Measurements from ENCODE around the gene ARHGAP26. TPM values are rescaled to one million over a fixed set of nuclear protein-coding genes. Genes with fewer than 3 reads are reported as not detected.

ARHGAP26 gene
- total and polyA plus RNA-seq, 4 donors = 1.8 to 16.7 (median 4.1) TPM

DNA sequence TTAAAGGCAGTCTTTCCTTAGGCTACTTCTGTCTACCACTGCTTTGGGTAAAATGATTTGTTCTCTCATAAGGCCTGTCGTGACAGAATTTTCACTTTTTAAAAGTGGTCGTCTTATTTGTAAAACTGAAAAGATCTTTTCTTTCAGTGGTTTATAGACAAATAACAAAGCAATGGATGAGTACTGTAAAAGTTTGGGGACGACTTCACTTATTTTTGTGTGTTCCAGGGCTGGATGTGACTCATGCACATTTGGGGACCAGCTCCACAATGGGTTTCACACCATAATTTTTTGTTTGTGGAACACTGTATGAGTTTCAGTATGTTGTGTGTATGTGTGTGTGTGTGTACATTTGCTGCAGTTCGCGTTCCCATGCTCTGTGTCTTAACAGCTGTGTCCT lies 53.6 kb downstream of the ARHGAP26 start:
- no peak overlapping the region for H3K27ac ChIP-seq (ENCODE audit: low read depth in 1 of 2, low read length in 2 of 2)
- WGBS = 85% methylated on average over 5 of the region's 5 CpGs

DNA sequence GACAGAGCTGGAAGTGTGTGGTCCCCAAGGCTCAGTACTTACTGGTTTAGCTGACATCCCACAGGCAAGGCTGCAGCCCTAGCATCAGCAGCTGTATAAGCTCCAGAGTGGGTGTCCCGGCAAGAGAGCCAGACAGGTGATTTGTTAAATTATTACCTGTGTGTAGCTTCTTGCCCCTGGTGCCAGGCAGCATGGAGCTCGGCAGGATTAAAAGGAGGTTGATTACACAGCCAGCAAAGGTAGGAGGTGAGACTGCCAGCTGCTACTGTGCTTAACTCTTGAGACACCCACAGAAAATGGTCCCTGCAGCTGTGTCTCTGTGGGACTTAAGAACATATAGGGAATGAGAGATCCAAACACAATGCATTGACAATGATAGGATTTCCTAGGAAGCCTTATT lies 54.2 kb downstream of the ARHGAP26 start:
- H3K4me1 ChIP-seq (ENCODE audit: control insufficient read depth in 4 of 4, insufficient read depth in 4 of 4, low read length in 3 of 4) = peaks cover 4 to 36% (median 34%) of the 10 kb centered on the region in 4 donors
- no peak for DNase-seq (ENCODE audit: low spot score)
- WGBS = 36% methylated on average over 2 of the region's 2 CpGs
- no peak overlapping the region for H3K4me3 ChIP-seq (ENCODE audit: low read depth in 1 of 3, low read length in 3 of 3)
- no peak overlapping the region for H3K27ac ChIP-seq (ENCODE audit: low read depth in 1 of 2, low read length in 2 of 2)
- H3K9me3 ChIP-seq (ENCODE audit: control insufficient read depth in 4 of 4, low read length in 3 of 4) = no peaks in the 10 kb centered on the region
- no peak overlapping the region for H3K9ac ChIP-seq (ENCODE audit: low read depth in 1 of 2, low read length in 2 of 2)
- no peaks in the 10 kb centered on the region for H3K36me3 ChIP-seq (ENCODE audit: control insufficient read depth in 4 of 4, insufficient read depth in 3 of 4, low read depth in 1 of 4, low read length in 3 of 4)
- H3K27me3 ChIP-seq (ENCODE audit: control insufficient read depth in 4 of 4, insufficient read depth in 4 of 4, low read length in 3 of 4) = no peaks in the 10 kb centered on the region
- TF ChIP-seq, protein P1, sequence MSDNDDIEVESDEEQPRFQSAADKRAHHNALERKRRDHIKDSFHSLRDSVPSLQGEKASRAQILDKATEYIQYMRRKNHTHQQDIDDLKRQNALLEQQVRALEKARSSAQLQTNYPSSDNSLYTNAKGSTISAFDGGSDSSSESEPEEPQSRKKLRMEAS (IDR thresholded peaks at IDR 0.05) = no peak
- TF ChIP-seq HNF4A (conservative IDR thresholded peaks at IDR 0.05) (no peak), RXRA (IDR thresholded peaks at IDR 0.05) (no peak), GABPA (IDR thresholded peaks at IDR 0.05 in 1 of 2, conservative IDR thresholded peaks at IDR 0.05 in 1 of 2) (no peak), NR2F2 (IDR thresholded peaks at IDR 0.05) (no peak), YY1 (IDR thresholded peaks at IDR 0.05) (no peak)
- TF ChIP-seq, protein P2, sequence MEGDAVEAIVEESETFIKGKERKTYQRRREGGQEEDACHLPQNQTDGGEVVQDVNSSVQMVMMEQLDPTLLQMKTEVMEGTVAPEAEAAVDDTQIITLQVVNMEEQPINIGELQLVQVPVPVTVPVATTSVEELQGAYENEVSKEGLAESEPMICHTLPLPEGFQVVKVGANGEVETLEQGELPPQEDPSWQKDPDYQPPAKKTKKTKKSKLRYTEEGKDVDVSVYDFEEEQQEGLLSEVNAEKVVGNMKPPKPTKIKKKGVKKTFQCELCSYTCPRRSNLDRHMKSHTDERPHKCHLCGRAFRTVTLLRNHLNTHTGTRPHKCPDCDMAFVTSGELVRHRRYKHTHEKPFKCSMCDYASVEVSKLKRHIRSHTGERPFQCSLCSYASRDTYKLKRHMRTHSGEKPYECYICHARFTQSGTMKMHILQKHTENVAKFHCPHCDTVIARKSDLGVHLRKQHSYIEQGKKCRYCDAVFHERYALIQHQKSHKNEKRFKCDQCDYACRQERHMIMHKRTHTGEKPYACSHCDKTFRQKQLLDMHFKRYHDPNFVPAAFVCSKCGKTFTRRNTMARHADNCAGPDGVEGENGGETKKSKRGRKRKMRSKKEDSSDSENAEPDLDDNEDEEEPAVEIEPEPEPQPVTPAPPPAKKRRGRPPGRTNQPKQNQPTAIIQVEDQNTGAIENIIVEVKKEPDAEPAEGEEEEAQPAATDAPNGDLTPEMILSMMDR (IDR thresholded peaks at IDR 0.05; ENCODE audit: low read depth, low read length, missing input control) = no peak
- TF ChIP-seq, protein P3, sequence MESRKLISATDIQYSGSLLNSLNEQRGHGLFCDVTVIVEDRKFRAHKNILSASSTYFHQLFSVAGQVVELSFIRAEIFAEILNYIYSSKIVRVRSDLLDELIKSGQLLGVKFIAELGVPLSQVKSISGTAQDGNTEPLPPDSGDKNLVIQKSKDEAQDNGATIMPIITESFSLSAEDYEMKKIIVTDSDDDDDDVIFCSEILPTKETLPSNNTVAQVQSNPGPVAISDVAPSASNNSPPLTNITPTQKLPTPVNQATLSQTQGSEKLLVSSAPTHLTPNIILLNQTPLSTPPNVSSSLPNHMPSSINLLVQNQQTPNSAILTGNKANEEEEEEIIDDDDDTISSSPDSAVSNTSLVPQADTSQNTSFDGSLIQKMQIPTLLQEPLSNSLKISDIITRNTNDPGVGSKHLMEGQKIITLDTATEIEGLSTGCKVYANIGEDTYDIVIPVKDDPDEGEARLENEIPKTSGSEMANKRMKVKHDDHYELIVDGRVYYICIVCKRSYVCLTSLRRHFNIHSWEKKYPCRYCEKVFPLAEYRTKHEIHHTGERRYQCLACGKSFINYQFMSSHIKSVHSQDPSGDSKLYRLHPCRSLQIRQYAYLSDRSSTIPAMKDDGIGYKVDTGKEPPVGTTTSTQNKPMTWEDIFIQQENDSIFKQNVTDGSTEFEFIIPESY (IDR thresholded peaks at IDR 0.05) = no peak

More for the DNA sequence above, 53.6 kb downstream of the ARHGAP26 start:
- Histone ChIP-seq H3K9ac (ENCODE audit: low read depth in 1 of 2, low read length in 2 of 2) (no peak overlapping the region), H3K36me3 (ENCODE audit: control insufficient read depth in 4 of 4, insufficient read depth in 3 of 4, low read depth in 1 of 4, low read length in 3 of 4) (no peaks in the 10 kb centered on the region), H3K4me3 (ENCODE audit: low read depth in 1 of 3, low read length in 3 of 3) (no peak overlapping the region), H3K4me1 (ENCODE audit: control insufficient read depth in 4 of 4, insufficient read depth in 4 of 4, low read length in 3 of 4) (peaks cover 6 to 41% (median 36%) of the 10 kb centered on the region in 4 donors), H3K9me3 (ENCODE audit: control insufficient read depth in 4 of 4, low read length in 3 of 4) (no peaks in the 10 kb centered on the region), H3K27me3 (ENCODE audit: control insufficient read depth in 4 of 4, insufficient read depth in 4 of 4, low read length in 3 of 4) (no peaks in the 10 kb centered on the region)
- DNase-seq (ENCODE audit: low spot score) = no peak
- TF ChIP-seq SP1 (IDR thresholded peaks at IDR 0.05) (no peak), HNF4A (conservative IDR thresholded peaks at IDR 0.05) (no peak), FOXA2 (IDR thresholded peaks at IDR 0.05) (no peak), FOXA1 (IDR thresholded peaks at IDR 0.05) (no peak), TAF1 (conservative IDR thresholded peaks at IDR 0.05) (no peak), RAD21 (IDR thresholded peaks at IDR 0.05) (no peak), EGR1 (IDR thresholded peaks at IDR 0.05; ENCODE audit: low read depth in 2 of 2) (no peak), HNF4G (IDR thresholded peaks at IDR 0.05) (no peak), GABPA (IDR thresholded peaks at IDR 0.05 in 1 of 2, conservative IDR thresholded peaks at IDR 0.05 in 1 of 2) (no peak), YY1 (IDR thresholded peaks at IDR 0.05) (no peak), RXRA (IDR thresholded peaks at IDR 0.05) (no peak)
- TF ChIP-seq, protein P3 (IDR thresholded peaks at IDR 0.05) = no peak
- TF ChIP-seq, protein P4, sequence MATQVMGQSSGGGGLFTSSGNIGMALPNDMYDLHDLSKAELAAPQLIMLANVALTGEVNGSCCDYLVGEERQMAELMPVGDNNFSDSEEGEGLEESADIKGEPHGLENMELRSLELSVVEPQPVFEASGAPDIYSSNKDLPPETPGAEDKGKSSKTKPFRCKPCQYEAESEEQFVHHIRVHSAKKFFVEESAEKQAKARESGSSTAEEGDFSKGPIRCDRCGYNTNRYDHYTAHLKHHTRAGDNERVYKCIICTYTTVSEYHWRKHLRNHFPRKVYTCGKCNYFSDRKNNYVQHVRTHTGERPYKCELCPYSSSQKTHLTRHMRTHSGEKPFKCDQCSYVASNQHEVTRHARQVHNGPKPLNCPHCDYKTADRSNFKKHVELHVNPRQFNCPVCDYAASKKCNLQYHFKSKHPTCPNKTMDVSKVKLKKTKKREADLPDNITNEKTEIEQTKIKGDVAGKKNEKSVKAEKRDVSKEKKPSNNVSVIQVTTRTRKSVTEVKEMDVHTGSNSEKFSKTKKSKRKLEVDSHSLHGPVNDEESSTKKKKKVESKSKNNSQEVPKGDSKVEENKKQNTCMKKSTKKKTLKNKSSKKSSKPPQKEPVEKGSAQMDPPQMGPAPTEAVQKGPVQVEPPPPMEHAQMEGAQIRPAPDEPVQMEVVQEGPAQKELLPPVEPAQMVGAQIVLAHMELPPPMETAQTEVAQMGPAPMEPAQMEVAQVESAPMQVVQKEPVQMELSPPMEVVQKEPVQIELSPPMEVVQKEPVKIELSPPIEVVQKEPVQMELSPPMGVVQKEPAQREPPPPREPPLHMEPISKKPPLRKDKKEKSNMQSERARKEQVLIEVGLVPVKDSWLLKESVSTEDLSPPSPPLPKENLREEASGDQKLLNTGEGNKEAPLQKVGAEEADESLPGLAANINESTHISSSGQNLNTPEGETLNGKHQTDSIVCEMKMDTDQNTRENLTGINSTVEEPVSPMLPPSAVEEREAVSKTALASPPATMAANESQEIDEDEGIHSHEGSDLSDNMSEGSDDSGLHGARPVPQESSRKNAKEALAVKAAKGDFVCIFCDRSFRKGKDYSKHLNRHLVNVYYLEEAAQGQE (IDR thresholded peaks at IDR 0.05) = no peak
- TF ChIP-seq, protein P1 (IDR thresholded peaks at IDR 0.05) = no peak
- TF ChIP-seq, protein P5, sequence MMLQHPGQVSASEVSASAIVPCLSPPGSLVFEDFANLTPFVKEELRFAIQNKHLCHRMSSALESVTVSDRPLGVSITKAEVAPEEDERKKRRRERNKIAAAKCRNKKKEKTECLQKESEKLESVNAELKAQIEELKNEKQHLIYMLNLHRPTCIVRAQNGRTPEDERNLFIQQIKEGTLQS (IDR thresholded peaks at IDR 0.05) = no peak
- TF ChIP-seq, protein P2 (IDR thresholded peaks at IDR 0.05; ENCODE audit: low read depth, low read length, missing input control) = no peak

Data from liver (tissue), 9 donors.